Activated CD8-positive, alpha-beta T cell treated with anti-CD3 and anti-CD28 coated beads for 36 hours (primary cell): ENCODE data around the gene CHST9. TPM values are rescaled to one million over a fixed set of nuclear protein-coding genes. Genes with fewer than 3 reads are reported as not detected.

Source experiments
- ATAC-seq: fragments of 200-7000 bp; cut with Tn5 transposase; one replicate; pipeline ENCODE4 v1.10.0; 2021; ENCODE audit warnings: mild to moderate bottlenecking, moderate library complexity
- CTCF ChIA-PET: fragments of 350-600 bp; sonication (Branson Sonifier 250); formaldehyde crosslinking; loops from one replicate; lab custom pipeline; 2021; ENCODE audit warnings: antibody characterized with exemption; lab: Charles Lee
- POLR2A ChIA-PET: fragments of 350-600 bp; sonication (Branson Sonifier 250); formaldehyde crosslinking; loops from one replicate; lab custom pipeline; 2021; ENCODE audit warnings: antibody characterized with exemption; lab: Charles Lee
- DNase-seq: peaks from one replicate; pipeline ENCODE4 v3.0.0-alpha.2; 2020
- H3K27ac Mint-ChIP-seq: one replicate; pipeline ENCODE4 v1.8.0; 2021; ENCODE audit warnings: mild to moderate bottlenecking, mixed read lengths
- H3K27me3 Mint-ChIP-seq: one replicate; pipeline ENCODE4 v1.8.0; 2021; ENCODE audit warnings: mixed read lengths
- H3K36me3 Mint-ChIP-seq: one replicate; pipeline ENCODE4 v1.8.0; 2021; ENCODE audit warnings: low read depth, mixed read lengths
- H3K4me1 Mint-ChIP-seq: one replicate; pipeline ENCODE4 v1.8.0; 2021; ENCODE audit warnings: low read depth, mixed read lengths
- H3K4me3 Mint-ChIP-seq: one replicate; pipeline ENCODE4 v1.8.0; 2021; ENCODE audit warnings: mild to moderate bottlenecking, moderate library complexity, mixed read lengths
- H3K9me3 Mint-ChIP-seq: one replicate; pipeline ENCODE4 v1.8.0; 2021; ENCODE audit warnings: mixed read lengths
- intact Hi-C: fragments of 100-400 bp; cut with micrococcal nuclease; formaldehyde crosslinking; loops from one replicate; pipeline ENCODE4 v1.10.0; 2022
- total RNA-seq, 2 experiments: library from RNA; stranded (reverse); gene quantifications; one replicate each; pipeline ENCODE4 v1.2.3, GENCODE V29; 2021
- TF ChIP-seq, protein P1 (sequence below): fragments of 200-600 bp; IDR thresholded peaks from one replicate; pipeline ENCODE4 v1.8.0; 2022; ENCODE audit warnings: antibody characterized with exemption, mild to moderate bottlenecking

CHST9 gene
- total RNA-seq, 2 experiments from 2014 or later, result not detected

GRCh38 chr18:26926066-26926675, 258.9 kb downstream of the CHST9 start:
- intact Hi-C loops, result loop anchor here (5.0 kb wide), 1 partner anchor 49 kb away; no protein-coding TSS in a partner anchor
- no peaks in the 10 kb centered on the region for H3K9me3 Mint-ChIP-seq
- no peak overlapping the region for H3K4me3 Mint-ChIP-seq
- H3K36me3 Mint-ChIP-seq, result no peaks in the 10 kb centered on the region
- TF ChIP-seq, protein P1, sequence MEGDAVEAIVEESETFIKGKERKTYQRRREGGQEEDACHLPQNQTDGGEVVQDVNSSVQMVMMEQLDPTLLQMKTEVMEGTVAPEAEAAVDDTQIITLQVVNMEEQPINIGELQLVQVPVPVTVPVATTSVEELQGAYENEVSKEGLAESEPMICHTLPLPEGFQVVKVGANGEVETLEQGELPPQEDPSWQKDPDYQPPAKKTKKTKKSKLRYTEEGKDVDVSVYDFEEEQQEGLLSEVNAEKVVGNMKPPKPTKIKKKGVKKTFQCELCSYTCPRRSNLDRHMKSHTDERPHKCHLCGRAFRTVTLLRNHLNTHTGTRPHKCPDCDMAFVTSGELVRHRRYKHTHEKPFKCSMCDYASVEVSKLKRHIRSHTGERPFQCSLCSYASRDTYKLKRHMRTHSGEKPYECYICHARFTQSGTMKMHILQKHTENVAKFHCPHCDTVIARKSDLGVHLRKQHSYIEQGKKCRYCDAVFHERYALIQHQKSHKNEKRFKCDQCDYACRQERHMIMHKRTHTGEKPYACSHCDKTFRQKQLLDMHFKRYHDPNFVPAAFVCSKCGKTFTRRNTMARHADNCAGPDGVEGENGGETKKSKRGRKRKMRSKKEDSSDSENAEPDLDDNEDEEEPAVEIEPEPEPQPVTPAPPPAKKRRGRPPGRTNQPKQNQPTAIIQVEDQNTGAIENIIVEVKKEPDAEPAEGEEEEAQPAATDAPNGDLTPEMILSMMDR, result no peak
- ATAC-seq (no peak), DNase-seq (no peak)
- POLR2A ChIA-PET, result no interaction called here
- peaks cover 2% of the 10 kb centered on the region for H3K27me3 Mint-ChIP-seq
- H3K27ac Mint-ChIP-seq, result no peak overlapping the region
- no peaks in the 10 kb centered on the region for H3K4me1 Mint-ChIP-seq
- CTCF ChIA-PET, result no interaction called here

- TF ChIP-seq, protein P1, result no peak
- H3K4me3 Mint-ChIP-seq, result no peak overlapping the region
- H3K27ac Mint-ChIP-seq, result no peak overlapping the region
- H3K4me1 Mint-ChIP-seq, result no peaks in the 10 kb centered on the region
- no peaks in the 10 kb centered on the region for H3K36me3 Mint-ChIP-seq
- ChIA-PET CTCF (no interaction called here), POLR2A (no interaction called here)
- H3K9me3 Mint-ChIP-seq, result no peaks in the 10 kb centered on the region
- peaks cover 2% of the 10 kb centered on the region for H3K27me3 Mint-ChIP-seq
- no peak for ATAC-seq
- intact Hi-C loops, result loop anchor here (5.0 kb wide), 1 partner anchor 48 kb away; no protein-coding TSS in a partner anchor
- DNase-seq, result no peak
Observed at GRCh38 chr18:26925313-26925712, 259.8 kb downstream of the CHST9 start.

- TF ChIP-seq, protein P1, result no peak
Observed at GRCh38 chr18:26922313-26922712, 262.8 kb downstream of the CHST9 start.

GRCh38 chr18:26920644-26921043, 264.5 kb downstream of the CHST9 start:
- ATAC-seq, result no peak

More at GRCh38 chr18:26922313-26922712, 262.8 kb downstream of the CHST9 start:
- H3K4me3 Mint-ChIP-seq, result no peak overlapping the region
- intact Hi-C loops, result no loop called here
- ATAC-seq (no peak), DNase-seq (no peak)
- H3K4me1 Mint-ChIP-seq, result no peaks in the 10 kb centered on the region
- no peaks in the 10 kb centered on the region for H3K9me3 Mint-ChIP-seq
- no peak overlapping the region for H3K27ac Mint-ChIP-seq
- POLR2A ChIA-PET, result no interaction called here
- H3K36me3 Mint-ChIP-seq, result no peaks in the 10 kb centered on the region
- H3K27me3 Mint-ChIP-seq, result peaks cover 2% of the 10 kb centered on the region
- CTCF ChIA-PET, result no interaction called here

DNA sequence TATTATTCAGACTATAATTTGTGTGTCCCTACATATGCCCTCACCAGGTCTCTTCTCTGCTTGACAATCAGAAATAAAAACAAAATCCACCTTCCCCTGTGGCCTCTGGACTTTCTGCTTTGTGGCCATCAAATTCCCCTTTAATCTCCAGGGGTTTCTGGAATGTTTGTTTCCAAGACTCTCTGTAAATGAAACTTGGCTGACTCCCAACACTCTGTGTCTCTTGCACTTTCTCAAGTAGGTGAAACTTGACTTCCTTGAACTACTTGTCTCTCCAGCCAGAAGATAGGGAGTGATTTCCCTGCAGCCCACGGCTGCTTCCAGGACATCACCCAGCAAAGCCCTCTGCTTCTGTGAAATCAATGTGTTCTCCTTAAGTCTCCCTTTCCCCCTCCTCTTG, 265.5 kb downstream of the CHST9 start:
- TF ChIP-seq, protein P1, result no peak
- Mint-ChIP-seq H3K36me3 (no peaks in the 10 kb centered on the region), H3K27ac (no peak overlapping the region), H3K9me3 (no peaks in the 10 kb centered on the region), H3K4me3 (no peak overlapping the region), H3K27me3 (no peaks in the 10 kb centered on the region), H3K4me1 (no peaks in the 10 kb centered on the region)
- DNase-seq (no peak), ATAC-seq (no peak)
- intact Hi-C loops, result no loop called here
- CTCF ChIA-PET, result no interaction called here
- POLR2A ChIA-PET, result no interaction called here

More at GRCh38 chr18:26920644-26921043, 264.5 kb downstream of the CHST9 start:
- Mint-ChIP-seq H3K36me3 (no peaks in the 10 kb centered on the region), H3K27me3 (peaks cover 2% of the 10 kb centered on the region), H3K9me3 (no peaks in the 10 kb centered on the region), H3K4me3 (no peak overlapping the region), H3K4me1 (no peaks in the 10 kb centered on the region), H3K27ac (no peak overlapping the region)
- POLR2A ChIA-PET, result no interaction called here
- intact Hi-C loops, result no loop called here
- no peak for DNase-seq
- CTCF ChIA-PET, result no interaction called here
- TF ChIP-seq, protein P1, result no peak
